Activated T-cell treated with anti-CD3 and anti-CD28 coated beads, Interleukin-2, amount 50 U/mL, for 24 hours (primary cell): Measurements from ENCODE around the gene MYLK.
"Not testable (repeated sequence)": the region's sequence is repeated elsewhere in the genome, so short reads cannot be mapped to it uniquely, and the experiment has no call there.

Experiments used
- DNase-seq: peaks from one replicate; pipeline ENCODE4 v3.0.0-alpha.2; 2020
- H3K27ac Mint-ChIP-seq: 2 replicates; pipeline ENCODE4 v1.8.0; 2020; ENCODE audit warnings: mild to moderate bottlenecking, mixed read lengths
- H3K27me3 Mint-ChIP-seq: 2 replicates; pipeline ENCODE4 v1.8.0; 2020; ENCODE audit warnings: mixed read lengths
- H3K36me3 Mint-ChIP-seq: 2 replicates; pipeline ENCODE4 v1.8.0; 2020; ENCODE audit warnings: low read depth, mixed read lengths
- H3K4me1 Mint-ChIP-seq: 2 replicates; pipeline ENCODE4 v1.8.0; 2020; ENCODE audit warnings: low read depth, mixed read lengths
- H3K4me3 Mint-ChIP-seq: 2 replicates; pipeline ENCODE4 v1.8.0; 2020; ENCODE audit warnings: mild to moderate bottlenecking, moderate library complexity, mixed read lengths
- H3K9me3 Mint-ChIP-seq: 2 replicates; pipeline ENCODE4 v1.8.0; 2020; ENCODE audit warnings: mixed read lengths

The MYLK gene

DNA sequence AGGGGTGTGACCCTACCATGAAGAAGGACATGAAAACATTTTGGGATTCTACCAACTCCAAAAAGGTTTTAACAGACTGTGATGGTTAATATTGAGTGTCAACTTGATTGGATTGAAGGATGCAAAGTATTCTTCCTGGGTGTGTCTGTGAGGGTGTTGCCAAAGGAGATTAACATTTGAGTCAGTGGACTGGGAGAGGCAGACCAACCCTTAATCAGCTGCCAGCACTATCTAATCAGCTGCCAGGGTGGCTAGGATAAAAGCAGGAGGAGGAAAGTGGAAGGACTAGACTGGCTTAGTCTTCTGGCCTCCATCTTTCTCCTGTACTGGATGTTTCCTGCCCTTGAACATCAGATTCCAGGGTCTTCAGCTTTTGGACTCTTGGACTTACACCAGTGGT is 283.3 kb downstream of the MYLK start:
- Mint-ChIP-seq H3K4me1 (peaks cover 11% of the 10 kb centered on the region), H3K36me3 (peaks cover 16% of the 10 kb centered on the region)
- not testable (repeated sequence) for H3K4me3 Mint-ChIP-seq, DNase-seq, H3K27ac Mint-ChIP-seq, H3K27me3 Mint-ChIP-seq, H3K9me3 Mint-ChIP-seq

DNA sequence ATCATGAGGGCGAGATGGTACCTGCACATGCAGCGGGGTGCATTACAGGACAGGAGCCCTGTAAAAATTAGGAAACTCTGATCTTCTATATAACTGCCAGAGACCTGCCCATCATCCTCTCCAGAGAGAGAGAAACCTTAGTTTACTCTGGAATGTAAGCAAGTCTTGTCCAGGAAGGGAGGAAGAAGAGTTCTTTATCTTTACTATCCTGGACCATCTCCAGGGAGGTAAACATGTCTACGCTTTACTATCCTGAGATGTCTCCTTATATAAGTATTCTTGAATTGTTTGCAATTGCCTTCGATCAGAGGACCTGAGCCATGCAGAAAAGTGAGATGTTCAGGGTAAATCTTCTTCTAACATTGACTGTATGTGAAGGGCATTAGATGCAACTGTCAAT is 286.6 kb downstream of the MYLK start:
- peaks cover 28% of the 10 kb centered on the region for H3K36me3 Mint-ChIP-seq
- H3K4me1 Mint-ChIP-seq: no peaks in the 10 kb centered on the region
- H3K27ac Mint-ChIP-seq: no peak overlapping the region
- H3K4me3 Mint-ChIP-seq: no peak overlapping the region
- H3K27me3 Mint-ChIP-seq: no peaks in the 10 kb centered on the region
- H3K9me3 Mint-ChIP-seq: no peaks in the 10 kb centered on the region
- DNase-seq: no peak

DNA sequence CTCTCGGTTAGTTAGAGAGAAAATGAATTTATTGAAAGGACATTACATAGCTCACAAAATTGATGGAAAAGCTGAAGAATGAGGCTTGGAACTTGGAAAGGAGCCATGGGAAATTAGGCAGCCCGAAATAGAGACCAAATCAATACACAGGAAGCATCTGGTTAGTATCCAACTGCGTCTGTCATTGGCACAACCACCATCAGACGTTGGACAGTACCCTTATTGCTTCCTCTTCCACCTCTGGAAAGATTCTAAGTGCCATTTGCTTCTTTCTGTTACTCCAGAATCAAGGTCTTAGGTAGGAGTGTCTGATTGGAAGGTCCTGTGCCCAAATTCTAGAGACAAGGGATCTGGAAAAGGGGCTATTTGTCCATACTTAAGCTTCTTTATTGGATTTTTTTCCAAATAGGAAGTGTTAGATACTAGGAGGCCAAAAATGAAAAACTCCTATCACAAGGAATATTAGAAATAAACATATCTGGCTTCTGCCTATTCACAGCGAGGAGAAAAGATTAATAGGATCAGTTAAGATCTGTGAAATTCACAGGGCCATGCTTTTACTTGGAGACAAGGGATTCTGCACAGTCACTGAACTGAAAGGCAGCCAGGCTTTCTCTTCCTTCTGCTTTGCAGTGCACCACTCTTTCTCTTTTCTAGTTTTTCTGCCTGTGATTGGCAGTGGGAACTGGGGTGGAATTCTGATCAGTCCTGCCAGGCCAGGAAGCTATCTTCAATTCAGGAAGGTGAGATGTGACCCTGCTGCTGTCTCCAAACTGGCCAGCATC is 288.5 kb downstream of the MYLK start:
- no peak overlapping the region for H3K27ac Mint-ChIP-seq
- DNase-seq: no peak
- no peaks in the 10 kb centered on the region for H3K27me3 Mint-ChIP-seq
- H3K36me3 Mint-ChIP-seq: peaks cover 40% of the 10 kb centered on the region
- peaks cover 6% of the 10 kb centered on the region for H3K9me3 Mint-ChIP-seq
- no peaks in the 10 kb centered on the region for H3K4me1 Mint-ChIP-seq
- H3K4me3 Mint-ChIP-seq: no peak overlapping the region

DNA sequence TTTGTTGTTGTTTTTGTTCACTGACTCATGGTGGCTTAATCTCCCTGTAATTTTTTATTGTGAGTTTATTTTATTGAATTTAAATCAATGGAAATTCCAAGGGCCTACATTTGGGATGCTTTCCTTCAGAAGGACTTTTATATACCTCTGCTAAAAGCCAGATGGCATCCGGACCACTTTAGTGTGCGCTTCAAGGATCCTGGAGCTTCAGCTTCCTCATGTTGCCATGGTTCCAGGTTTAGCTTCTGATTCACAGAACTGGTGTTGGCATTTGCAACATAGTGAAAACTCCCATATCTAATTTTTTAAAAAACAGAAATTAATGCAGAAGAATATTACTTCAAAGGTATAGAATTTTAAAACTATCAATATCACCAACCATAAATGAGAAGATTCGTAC is 290.8 kb downstream of the MYLK start:
- peaks cover 53% of the 10 kb centered on the region for H3K36me3 Mint-ChIP-seq
- H3K27me3 Mint-ChIP-seq: no peaks in the 10 kb centered on the region
- peaks cover 17% of the 10 kb centered on the region for H3K9me3 Mint-ChIP-seq
- H3K27ac Mint-ChIP-seq: no peak overlapping the region
- no peaks in the 10 kb centered on the region for H3K4me1 Mint-ChIP-seq
- H3K4me3 Mint-ChIP-seq: no peak overlapping the region
- DNase-seq: no peak

DNA sequence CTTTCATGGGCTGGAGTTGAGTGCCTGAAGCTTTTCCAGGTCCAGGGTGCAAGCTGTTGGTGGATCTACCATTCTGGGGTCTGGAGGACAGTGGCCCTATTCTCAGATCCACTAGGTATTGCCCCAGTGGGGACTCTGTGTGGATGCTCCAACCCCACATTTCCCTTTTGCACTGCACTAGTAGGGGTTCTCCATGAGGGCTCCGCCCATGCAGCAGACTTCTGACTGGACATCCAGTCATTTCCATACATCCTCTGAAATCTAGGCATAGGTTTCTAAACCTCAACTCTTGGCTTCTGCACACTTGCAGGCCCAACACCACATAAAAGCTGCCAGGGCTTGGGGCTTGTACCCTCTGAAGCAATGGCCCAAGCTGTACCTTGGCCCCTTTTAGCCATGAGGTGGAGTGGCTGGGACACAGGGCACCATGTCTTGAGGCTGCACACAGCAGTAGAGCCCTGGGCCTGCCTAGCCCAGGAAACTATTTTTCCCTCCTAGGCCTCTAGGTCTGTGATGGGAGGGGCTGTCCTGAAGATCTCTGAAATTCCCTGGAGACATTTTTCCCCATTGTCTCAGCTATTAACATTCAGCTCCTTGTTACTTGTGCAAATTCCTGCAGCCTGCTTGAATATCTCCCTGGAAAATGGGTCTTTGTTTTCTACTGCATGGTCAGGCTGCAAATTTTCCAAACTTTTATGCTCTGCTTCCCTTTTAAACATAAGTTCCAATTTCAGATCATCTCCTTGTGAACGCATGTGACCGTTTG is 293.3 kb downstream of the MYLK start:
- Mint-ChIP-seq H3K27me3 (no peaks in the 10 kb centered on the region), H3K4me3 (no peak overlapping the region), H3K9me3 (peaks cover 17% of the 10 kb centered on the region), H3K36me3 (peaks cover 65% of the 10 kb centered on the region), H3K4me1 (peaks cover 13% of the 10 kb centered on the region), H3K27ac (no peak overlapping the region)
- no peak for DNase-seq

DNA sequence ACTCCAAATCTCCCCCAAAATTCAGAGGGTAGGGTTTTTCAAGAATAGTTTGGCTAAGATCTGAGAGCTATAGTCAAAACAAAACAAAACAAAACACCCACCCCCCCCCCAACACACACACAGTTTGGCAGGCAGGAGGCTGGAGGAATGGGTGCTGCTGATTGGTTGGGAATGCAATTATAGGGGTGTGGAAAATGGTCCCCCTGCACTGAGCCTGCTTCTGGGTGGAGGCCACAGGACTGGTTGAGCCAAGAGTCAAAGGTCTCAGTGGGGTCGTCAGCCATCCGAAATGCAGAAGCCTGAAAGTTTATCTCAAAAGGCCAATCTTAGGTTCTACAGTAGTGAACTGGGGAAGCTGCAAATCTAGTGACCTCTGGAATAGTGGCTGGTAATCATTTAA is 296.7 kb downstream of the MYLK start:
- Mint-ChIP-seq H3K4me3 (no peak overlapping the region), H3K36me3 (peaks cover 61% of the 10 kb centered on the region), H3K9me3 (peaks cover 17% of the 10 kb centered on the region), H3K27me3 (no peaks in the 10 kb centered on the region), H3K4me1 (peaks cover 29% of the 10 kb centered on the region), H3K27ac (no peak overlapping the region)
- DNase-seq: no peak

DNA sequence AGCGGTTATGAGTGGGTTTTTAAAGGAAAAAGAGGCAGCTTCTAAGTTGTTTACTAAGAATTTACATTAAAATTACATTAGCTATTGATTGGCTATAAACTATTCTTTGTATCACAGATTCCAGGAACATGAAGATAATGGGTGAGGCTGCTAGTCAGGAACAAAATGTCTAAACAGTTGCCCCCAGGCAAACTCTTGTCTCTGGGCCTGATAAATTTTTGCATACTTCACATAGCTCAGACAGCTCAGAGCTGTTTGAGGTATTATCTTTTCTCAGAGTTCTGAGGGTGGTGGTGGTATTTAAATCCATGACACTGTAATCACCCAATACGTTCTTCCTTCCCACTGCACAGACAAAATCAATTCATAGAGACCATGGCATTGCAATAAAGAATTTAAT is 297.2 kb downstream of the MYLK start:
- Mint-ChIP-seq H3K27me3 (no peaks in the 10 kb centered on the region), H3K36me3 (peaks cover 61% of the 10 kb centered on the region), H3K9me3 (peaks cover 17% of the 10 kb centered on the region), H3K4me3 (peak overlapping the region; percentile 32), H3K27ac (no peak overlapping the region), H3K4me1 (peaks cover 31% of the 10 kb centered on the region)
- DNase-seq: no peak

DNA sequence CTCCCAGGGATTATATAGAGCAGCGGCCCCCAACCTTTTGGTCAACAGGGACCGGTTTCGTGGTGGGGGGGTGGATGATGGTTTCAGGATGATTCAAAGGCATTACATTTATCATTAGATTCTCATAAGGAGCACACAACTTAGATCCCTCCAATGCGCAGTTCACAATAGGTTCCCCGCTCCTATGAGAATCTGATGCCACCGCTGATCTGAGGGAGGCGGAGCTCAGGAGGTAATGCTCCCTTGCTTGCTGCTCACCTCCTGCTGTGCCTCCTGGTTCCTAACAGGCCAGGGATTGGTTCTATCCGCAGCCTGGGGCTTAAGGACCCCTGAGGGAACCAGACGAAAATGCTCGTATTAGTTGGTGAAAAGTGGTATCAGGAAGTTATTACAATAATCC is 298.0 kb downstream of the MYLK start:
- Mint-ChIP-seq H3K27me3 (no peaks in the 10 kb centered on the region), H3K27ac (no peak overlapping the region), H3K4me3 (no peak overlapping the region), H3K36me3 (peaks cover 61% of the 10 kb centered on the region), H3K4me1 (peaks cover 31% of the 10 kb centered on the region), H3K9me3 (peaks cover 11% of the 10 kb centered on the region)
- DNase-seq: peak; percentile 67

DNA sequence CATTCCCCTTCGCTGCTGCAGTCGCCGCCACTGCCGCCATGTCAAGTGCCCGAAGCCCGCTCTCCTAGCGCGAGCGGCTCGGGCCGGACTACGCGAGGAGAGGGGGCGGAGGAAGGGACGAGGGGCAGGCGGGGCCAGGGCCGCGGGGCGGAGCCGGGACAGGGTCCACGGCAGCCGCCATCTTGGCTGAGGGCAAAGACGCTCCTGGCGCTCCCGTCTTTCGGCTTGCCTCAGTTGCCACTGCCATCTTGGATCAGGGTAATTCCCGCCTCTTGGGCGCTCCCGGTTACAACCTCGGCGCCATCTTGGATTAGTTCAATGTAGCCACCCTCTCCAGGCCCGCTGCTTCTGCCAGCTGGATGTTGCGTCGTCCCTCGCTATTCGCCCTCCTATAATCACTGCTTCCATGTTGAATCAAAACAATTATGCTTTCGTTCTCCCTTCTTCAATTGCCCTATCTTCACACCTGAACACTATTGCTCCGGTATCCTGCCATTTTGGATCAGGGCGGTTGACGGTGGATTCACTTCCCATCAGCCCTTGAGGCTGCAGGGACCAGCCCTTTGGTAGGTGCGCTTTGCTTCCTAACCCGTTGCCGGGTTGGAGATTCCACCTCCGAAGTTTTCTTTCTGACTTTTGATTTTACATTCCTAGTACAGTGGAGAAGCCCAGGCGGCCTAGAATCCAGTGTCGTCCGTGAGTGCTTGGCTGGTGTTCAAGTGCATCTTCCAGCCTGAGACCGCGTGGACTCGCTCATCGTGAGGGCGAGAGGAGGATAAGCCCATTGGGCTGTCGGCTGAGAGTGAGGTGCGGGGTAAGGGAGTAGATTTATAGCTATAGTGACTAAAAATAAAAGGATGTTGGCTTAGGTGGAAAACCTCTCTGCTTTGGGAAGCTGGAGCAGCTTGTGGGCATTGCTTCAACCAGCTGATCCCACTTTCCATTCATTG is 298.9 kb downstream of the MYLK start, which contains the start of gene HACD2:
Gene HACD2 (minus strand): TSS at position 66 of the 950 bp plus-strand sequence. CDS start 26 bp downstream, at position 40.
- H3K27me3 Mint-ChIP-seq: no peaks in the 10 kb centered on the region
- peaks cover 31% of the 10 kb centered on the region for H3K4me1 Mint-ChIP-seq
- peak; percentile 97 for DNase-seq
- peaks cover 8% of the 10 kb centered on the region for H3K9me3 Mint-ChIP-seq
- H3K27ac Mint-ChIP-seq: peak within 1 kb of the TSS; percentile 85
- no peak within 1 kb of the TSS for H3K4me3 Mint-ChIP-seq
- peaks cover 59% of the 10 kb centered on the region for H3K36me3 Mint-ChIP-seq

DNA sequence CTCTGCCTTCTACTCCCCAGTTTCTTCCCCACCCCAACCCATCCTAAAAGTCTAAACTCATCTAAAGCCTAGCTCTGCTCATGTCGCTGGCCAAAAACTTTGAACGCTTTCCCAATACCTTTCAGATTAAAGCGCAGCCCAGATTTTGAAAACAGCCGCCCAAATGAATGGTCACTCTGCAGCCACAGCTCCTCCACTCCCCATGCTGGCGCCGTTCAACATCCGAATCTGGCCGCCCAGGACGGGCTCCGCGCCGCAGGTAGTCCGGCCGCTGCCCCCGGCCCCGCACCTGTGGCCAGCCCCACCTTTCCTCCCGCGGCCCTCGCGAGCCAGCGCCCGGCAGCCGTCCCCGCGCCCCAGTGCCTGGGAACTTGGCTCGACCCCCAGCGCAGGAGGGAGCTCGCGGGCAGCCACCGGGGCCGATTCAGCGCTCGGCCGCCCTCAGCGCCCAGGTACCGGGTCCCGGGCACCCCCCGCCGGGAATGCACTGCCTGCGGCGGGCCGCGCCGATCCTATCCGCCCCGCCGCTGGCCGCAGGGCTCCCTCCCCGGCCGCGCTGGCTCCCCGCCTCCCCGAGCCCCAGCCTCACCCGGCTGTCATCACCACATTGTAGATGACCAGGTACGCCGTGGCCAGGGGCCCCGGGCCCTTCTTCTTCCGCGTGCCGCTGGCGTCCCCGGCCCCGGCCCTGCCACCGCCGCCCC is 299.7 kb downstream of the MYLK start:
- no peaks in the 10 kb centered on the region for H3K27me3 Mint-ChIP-seq
- no peak overlapping the region for H3K4me3 Mint-ChIP-seq
- H3K4me1 Mint-ChIP-seq: peaks cover 31% of the 10 kb centered on the region
- H3K27ac Mint-ChIP-seq: peak overlapping the region; percentile 85
- DNase-seq: no peak
- H3K36me3 Mint-ChIP-seq: peaks cover 59% of the 10 kb centered on the region
- H3K9me3 Mint-ChIP-seq: no peaks in the 10 kb centered on the region

DNA sequence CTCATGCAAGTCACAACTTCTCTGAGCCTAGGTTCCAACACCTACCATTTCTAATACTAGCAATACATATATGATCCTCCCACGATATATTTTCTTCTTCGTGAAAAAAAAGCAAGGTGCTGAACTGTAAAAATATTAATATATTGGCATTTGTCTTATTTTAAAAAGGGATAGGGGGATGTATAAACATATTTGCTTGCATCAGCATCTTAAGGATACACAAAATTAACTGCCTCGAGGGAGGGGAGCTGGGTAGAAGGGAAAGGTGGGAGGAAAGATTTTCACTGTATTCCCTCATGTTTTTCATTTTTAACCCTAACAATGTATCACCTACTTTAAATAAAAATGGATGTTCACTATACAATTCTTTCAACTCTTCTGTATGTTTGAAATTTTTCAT is 300.6 kb downstream of the MYLK start:
- no peak for DNase-seq
- Mint-ChIP-seq H3K4me3 (no peak overlapping the region), H3K27me3 (no peaks in the 10 kb centered on the region), H3K9me3 (no peaks in the 10 kb centered on the region), H3K36me3 (peaks cover 56% of the 10 kb centered on the region), H3K4me1 (peaks cover 31% of the 10 kb centered on the region), H3K27ac (no peak overlapping the region)

DNA sequence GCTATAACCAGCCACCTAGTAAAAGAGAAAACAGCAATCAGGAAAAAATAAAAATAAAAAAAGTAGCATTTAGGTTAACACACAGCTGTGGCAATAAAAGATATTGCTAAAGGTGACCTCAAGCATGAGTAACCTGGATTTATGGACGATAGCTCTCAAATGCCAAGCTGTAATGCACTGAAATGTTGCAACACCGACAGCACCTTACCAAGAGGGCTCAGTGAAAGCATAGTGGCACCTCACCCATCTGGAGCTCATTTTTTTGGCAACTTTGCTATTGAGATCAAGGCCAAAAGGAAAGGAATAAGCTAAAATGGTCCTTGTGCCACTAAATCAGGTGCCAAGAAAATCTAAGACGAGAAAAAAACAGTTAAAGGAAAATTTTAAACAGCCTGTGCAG is 301.8 kb downstream of the MYLK start:
- Mint-ChIP-seq H3K36me3 (peaks cover 57% of the 10 kb centered on the region), H3K9me3 (no peaks in the 10 kb centered on the region), H3K27me3 (no peaks in the 10 kb centered on the region), H3K4me3 (no peak overlapping the region), H3K4me1 (peaks cover 28% of the 10 kb centered on the region), H3K27ac (no peak overlapping the region)
- no peak for DNase-seq

DNA sequence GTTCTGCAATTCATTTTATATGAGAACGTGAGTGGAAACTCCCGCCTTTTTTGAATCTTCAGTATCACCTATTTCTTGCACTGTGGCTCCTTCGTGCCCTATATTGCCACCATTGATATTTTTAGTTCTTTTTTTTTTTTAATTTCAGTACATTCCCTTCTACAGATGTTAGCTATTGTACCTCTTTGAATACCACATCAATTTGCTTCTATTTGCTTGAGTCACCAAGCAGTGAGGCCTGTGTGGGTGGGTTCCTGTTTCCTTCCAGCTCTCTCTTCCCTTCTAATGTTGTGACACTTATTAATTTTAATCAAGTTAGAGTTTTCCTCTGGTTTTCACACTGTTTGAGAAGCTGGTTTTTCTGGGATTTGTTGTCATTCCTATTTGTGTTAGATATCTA is 308.0 kb downstream of the MYLK start:
- peak overlapping the region; percentile 84 for H3K27ac Mint-ChIP-seq
- H3K4me3 Mint-ChIP-seq: no peak overlapping the region
- H3K9me3 Mint-ChIP-seq: no peaks in the 10 kb centered on the region
- DNase-seq: no peak
- no peaks in the 10 kb centered on the region for H3K27me3 Mint-ChIP-seq
- peaks cover 79% of the 10 kb centered on the region for H3K36me3 Mint-ChIP-seq
- peaks cover 40% of the 10 kb centered on the region for H3K4me1 Mint-ChIP-seq

DNA sequence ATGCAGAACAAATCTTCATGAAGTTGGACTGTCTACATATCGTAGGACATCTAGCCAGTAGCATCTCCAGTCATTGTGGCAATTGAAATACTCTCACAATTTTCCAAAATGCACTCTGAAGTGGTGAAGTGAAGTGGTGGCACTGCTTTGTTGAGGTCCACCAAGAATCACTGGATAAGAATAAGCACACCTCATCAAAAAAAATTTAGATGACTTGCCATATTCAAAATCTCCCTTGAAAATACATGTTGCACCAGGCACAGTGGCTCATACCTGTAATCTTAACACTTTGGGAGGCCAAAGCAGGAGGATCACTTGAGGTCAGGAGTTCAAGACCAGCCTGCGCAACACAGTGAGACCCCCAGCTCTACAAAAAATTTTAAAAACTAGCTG is 312.2 kb downstream of the MYLK start:
- Mint-ChIP-seq H3K27ac (no peak overlapping the region), H3K9me3 (no peaks in the 10 kb centered on the region), H3K4me3 (no peak overlapping the region), H3K4me1 (peaks cover 40% of the 10 kb centered on the region), H3K27me3 (no peaks in the 10 kb centered on the region), H3K36me3 (peaks cover 62% of the 10 kb centered on the region)
- DNase-seq: no peak
